HG03095 (cell line): ENCODE measurements around the gene SLC6A7.

Experiments
- ATAC-seq: cut with Tn5 transposase; IDR thresholded peaks from one replicate; pipeline ENCODE4 v1.9.1; 2021; ENCODE audit warnings: moderate library complexity; ENCODE audit not compliant: unreplicated experiment

Gene SLC6A7

DNA sequence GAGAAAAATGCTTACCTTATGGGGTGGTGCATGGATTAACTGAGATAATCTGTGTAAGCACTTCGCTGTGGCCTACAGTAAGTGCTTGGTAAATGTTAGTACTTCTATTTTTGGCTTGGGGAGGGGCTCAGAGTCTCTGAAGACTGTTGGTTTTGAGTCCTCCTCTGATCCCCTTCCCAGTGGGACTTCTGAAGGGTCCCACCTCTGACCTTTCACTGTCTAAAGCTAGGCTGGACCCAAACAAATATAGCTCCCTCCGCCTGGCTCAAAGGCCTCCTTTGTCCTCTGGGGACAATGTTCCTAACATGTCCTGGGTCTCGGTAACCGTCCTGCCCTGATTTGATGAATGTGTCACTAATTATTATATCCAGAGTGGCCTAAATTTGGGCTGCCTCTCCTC, 64.9 kb downstream of the SLC6A7 start:
- no peak for ATAC-seq

- no peak for ATAC-seq
Observed at GRCh38 chr5:150255659-150256409, 66.0 kb downstream of the SLC6A7 start.

DNA sequence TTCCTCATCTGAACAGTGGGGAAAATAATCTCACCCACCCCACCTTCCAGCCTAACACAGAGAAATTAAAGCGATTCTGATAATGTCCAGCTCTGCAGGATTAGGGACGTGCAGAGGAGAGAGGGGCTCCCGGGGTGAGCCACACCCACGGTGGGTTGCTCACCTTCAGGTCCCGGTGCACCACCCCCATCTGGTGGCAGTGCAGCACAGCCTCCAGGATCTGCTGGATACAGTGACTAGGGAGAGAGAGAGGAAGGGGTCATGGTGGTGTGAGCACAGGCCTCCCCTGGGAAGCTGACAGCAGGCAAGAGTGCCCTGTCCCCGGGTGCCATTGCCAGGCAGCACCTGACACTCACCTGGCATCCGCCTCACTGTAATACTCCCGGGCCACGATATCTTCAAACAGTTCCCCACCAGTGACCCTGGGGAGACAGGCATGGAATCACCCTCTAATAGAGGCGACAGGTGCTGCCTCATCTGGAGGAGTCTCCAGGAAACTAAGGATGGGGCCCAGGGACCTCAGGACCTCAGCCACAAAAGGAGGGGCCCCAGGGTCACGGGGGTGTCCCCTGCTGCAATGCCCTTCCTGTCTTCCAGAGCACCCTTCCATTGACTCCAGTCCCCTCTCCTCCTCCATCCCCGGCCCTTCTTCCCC, 66.7 kb downstream of the SLC6A7 start:
- no peak for ATAC-seq

DNA sequence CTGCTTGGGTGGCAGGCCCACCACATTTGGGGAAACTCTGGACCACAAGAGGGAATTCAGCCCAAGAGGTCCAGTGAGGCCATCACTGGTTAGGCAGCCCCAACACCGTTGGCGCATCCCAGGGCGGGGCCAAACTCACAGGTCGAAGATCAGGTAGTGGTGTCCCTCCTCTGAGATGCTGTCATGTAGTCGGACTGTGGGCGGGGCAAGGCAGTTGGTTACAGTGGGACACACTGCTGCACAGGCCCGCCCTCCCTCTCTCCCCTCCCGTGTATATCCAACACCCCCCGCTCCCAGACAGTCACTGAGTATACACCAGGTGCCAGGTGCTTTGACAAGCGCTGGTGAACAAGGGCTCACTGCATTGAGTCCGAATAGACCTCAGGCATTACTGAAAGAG, 67.6 kb downstream of the SLC6A7 start:
- ATAC-seq = no peak

- ATAC-seq = peak; percentile 59
Observed at GRCh38 chr5:150258130-150258529, 68.3 kb downstream of the SLC6A7 start.
